NCI-H2107 (cell line): ENCODE measurements around the gene HMCN2.

Experiments
- DNase-seq: peaks from one replicate; lab custom pipeline; 2025; lab: John Stamatoyannopoulos, UW

HMCN2 gene

DNA sequence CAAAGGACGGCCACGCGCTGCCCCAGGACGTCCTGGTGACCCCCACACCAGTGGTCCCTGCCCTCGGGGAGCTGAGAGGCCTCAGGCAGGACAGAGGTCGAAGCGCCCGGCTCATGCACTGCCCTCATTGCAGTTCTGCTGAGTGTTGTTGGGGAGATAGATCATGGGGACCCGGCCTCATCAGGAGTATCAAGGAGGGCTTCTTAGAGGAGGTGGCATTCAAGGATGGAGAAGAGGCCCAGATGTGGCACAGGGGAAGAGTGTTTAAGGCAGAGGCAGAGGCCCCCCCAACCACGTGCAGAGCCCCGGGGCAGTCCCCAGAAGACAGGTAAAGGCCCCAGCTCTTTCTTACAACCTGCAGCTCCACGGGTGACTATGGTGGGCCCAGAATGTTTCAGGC, 205.4 kb downstream of the HMCN2 start:
- no peak for DNase-seq

DNA sequence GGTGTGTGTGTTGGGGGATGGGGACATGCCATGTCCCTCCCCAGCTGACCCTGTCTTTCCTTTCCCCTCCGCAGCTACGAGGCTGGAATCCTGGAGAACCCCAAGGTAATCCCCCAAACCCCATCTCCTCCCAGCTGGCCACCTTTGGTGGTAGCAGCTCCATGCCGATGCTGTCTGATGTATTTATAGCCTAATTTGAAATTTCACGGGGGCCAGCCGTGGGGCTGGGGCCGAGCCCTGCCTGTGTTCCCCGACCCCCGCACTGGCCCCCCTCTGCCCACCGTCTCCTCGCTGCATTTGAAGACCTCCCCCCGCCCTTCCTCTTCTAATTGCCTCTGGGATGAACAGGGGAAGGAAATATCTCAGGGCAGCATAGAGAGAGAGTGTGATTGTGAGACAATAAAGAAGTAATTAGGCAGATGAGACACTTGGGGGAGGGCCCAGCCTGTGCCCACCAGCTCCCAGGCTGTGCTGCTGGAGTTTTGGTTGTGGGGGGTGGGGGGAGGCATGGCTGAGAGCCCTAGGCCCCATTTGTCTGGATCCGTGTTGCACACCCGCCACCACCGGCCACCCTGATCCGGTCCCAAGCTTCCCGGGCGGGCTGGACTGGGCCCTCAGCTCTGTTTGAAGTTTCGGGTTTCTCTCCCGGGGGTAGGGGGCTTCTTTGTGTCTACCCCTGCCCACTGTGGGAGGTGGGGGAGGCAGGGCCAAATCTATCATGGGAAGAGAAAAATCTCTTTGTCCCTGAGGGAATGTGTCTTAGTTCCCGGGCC, 206.0 kb downstream of the HMCN2 start:
- DNase-seq, result no peak

DNA sequence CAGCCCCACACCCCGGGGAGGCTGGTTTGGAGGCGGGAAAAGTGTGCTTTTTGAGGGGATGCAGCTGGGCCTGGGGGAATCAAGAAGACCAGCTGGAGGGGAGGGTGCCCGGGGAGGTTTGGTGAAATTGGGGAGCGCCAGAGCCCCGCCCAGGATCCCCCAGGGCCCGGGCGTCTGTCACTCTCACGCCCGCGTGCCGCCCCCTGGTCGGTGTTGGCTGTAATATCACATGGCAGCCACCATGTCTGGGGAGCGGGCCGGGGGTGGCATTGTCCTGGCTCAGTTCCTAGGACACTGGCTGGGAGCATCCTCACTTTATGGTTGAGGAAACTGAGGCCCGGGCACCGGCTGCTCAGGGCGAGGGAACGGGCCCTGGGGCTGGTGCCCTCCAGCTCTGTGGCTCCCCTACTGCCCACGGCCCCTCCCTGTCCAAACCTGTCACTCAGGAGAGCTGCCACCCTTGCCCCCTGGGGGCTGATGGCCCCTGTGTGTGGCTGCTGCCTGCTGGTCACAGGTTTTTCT, 206.7 kb downstream of the HMCN2 start:
- no peak for DNase-seq

DNA sequence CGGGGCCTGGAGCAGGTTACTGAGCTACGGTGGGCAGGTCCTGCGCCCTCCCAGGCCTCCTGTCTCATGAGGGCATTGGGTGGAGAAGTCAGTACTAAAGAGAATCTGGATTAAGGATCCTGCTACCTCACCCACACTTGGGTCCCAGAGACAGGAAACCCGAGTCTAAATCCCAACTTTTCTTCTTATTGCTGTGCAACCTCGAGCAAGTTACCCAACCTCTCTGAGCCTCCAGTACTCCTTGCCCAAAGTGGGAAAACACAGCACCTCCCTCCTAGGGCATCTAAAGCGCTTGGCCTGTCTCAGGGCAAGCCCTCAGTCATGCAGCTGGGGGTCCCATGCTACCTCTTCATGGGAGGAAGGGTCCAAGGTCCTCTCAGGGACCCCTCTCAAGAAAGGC, 207.4 kb downstream of the HMCN2 start:
- DNase-seq, result no peak

DNA sequence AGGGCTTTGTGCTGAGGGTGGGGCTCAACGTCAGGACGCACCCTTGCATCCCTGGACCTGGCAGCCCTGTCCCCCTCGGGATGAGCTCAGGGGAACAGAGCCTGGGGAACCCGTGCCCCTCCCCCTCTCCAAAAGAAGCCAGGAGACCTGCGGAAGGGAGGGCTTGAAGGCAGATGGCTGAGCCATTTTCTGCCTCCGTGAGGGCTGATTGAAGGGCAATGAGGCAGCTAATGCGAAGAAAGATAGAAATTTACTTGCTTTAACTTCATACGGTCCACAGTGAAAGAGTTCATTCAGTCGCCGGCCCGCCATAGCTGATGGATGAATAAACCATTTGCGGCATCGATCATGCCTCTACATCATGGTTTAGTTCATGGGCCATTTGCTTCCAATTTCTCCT, 208.0 kb downstream of the HMCN2 start:
- no peak for DNase-seq

DNA sequence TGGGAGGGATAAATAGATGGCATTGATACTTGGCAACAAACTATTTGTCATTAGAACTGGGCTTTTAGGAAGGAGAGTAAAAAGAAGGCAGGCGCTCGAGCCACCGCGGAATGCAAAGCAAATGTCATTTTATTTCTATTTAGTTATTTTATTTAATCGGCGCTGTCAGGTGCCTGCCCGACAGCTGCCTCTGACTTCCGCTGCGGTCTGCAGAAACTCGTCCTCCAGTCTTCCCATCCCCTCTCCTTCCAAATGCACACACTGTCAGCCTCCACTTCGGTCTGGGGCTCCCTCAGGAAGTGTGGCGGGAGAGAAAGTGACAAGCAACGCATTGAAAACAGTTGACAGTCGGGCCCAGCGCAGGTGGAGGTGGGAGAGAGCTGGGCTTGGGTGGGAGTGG, 208.5 kb downstream of the HMCN2 start:
- DNase-seq, result no peak

DNA sequence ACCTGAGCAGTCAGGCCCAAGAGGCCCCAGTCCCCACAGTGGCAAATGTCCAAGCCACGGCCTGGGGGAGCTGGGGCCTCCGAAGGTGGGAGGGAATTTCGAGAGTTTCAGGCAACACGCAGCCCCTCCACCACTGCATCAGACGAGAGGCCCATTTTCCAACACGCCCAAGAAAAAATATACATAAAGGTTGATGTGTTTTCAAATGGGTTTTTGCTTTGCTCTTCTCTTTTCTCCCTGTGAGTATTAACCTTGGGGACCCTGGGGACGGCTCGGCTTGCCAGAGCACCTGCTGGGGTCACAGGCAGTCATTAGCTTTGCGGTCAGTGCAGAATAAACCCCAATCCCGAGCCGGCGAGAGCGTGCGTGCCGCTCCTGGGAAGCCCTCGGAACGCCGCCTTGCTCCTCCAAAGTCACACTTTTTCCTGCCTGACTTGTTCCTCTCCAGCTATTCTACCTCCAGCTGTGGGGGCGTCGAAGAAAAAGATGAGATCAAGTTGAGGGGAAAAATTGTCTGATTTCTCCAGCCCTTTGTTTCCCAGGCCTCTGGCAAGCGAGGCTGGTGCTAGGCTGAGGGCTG, 210.7 kb downstream of the HMCN2 start:
- no peak for DNase-seq

DNA sequence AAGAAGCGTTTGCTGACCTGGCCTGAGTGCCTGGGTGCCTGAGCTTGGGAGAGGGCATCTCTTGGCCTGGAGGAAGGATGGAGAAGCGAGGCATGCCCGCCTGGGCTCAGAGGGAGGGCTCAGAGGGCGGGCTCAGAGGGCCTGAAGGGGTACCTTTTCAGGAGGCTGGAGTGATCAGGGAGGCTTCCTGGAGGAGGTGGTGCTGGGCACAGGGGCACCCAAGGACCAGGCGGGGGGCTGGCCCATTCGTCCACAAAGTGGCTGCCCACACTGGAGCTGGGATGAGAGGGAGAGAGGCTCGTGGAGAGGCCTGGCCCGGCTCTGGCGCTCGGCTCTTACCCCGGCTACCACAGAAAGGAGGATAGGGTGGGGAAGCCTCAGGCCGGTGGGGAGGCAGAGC, 212.0 kb downstream of the HMCN2 start:
- no peak for DNase-seq

DNA sequence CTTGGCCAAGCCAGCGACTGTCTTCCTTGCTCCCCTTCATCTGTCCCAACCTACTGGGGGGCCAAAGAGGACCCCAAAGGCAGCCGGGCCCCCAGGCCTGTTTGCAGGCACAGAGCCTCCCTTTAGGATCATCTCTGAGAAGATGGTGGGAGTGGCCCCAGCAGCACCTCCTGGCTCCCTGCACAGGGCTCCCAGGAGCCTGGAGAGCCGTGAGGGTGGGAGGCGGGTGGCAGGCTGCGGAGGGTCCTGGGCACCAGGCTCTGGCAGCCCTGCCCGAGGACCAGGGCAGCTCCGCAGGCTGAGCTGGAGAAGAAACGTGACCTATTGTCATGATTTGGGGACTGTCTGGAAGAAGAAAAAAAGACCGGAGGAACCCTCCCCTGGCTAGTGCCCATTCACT, 212.6 kb downstream of the HMCN2 start:
- no peak for DNase-seq

DNA sequence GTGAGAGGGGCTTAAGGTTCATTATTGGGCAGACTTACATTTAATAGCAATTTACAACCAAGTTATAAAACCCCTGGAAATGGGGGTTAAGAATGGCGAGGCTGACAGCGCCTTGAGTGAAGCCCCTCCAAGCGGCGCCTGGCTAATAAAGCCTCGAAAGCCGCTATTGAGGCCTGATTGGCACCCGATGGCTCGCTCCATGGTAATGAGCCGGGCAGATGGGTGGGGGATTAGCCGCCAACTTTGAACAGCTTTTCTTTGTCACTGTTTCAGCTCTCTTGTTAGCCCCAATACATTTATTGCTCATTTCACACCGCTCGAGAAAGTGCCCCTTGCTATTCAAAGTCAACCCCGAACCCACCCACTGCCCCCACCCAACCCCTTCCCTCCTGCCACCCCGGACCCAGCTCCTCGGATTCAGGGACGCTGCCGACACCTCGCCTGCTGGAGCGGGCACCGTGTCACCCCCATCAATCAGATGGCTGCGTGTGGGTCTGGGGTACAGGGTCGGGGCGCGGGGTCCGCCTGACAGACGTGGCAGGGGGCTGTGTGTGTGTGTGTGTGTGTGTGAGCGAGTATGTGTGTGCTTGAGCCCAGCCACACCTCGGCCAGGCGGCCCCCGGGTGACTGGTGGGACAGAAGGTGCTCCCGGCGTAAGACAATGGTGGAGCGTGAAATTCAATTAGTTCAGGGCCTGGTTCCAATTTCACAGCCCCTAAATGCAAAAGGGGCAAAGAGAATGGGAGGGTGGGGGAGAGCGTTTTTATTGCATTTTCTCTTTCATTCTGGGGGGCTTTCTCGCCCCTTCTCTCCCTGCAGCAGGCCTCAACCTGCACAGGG, 213.4 kb downstream of the HMCN2 start:
- no peak for DNase-seq

DNA sequence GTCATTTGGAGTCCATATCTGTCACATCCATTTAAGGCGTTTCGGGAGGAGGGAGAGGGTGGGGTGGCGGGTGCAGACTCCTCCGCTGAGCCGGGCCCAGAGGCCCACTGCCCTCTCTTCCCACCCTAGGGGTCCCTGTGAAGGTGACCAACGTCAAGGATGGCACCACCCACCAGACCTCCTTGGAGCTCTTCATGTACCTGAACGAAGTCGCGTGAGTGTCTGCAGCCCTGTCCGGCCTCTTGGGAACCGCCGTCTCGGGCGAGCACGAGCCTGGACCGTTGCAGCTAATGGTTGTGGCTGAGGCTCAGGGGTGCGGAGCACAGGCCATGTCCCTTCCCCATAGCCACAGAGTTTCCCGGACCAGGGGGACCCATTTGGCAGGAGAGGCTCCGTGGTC, 214.0 kb downstream of the HMCN2 start:
- DNase-seq, result no peak

DNA sequence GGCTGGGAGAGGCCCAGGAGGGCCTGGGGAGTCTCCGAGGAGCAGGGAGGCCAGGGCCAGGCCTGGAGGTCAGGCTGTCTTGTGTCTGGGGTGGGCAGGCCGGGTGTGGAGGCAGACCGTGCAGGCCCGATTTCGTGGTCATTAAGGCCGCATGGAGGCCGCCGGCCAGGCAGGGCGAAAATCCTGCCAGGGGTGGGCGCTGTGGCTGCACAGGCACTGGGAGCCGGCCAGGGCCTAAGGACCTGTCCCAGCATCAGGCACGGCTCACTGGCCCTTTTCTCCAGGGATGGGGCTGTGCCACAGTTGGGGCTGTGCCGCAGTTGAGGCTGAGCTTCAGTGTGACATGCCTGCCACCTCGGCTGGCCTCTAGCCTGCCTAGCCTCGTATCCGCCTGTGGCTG, 215.1 kb downstream of the HMCN2 start:
- no peak for DNase-seq

DNA sequence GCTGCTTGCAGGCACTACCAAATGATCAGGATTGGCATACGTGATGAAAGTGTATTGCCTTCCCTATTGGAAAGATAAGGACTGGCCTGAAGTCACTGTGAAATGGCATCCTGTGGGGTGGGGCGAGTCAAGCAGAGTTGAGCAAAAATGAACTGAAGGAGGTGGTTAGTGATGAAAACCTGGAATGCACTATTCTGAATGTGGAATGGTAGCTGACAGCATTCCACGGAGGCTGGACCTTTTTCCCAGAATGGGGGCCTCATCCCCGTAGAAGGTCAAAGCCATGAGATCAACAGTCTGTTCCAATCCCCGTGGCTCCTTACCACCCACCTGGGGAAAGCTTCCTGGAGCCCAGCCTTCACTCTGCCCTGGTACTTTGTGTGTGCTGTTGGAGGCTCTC, 216.9 kb downstream of the HMCN2 start:
- DNase-seq, result no peak

DNA sequence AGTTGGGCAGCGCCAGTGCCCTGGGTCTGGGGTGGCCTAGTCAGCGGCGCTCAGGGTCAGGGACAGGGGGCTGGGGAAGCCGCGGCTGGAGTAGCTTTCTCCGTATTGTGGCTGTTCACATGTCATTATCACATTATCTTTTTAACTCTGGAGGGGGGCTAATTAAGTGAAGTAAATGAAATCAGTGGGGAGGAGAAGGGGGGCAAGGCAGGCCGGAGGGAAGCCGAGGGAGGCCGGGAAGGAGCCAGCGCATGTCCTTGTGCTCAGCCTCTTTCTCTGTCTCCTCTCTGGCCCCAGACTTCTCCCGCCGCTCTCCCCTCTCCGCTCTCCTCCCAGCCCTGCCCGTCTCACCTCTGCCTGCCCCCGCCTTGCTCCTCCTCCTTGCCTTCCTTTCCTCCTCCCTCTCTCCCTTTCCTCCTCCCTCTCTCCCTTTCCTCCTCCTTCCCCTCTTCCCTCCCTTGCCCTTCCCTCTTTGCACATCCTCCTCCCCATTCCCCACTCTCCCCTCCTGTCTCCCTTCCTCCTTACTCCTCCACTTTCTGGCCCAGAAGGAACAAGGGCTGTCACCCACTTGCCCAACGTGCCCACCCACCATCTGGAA, 217.9 kb downstream of the HMCN2 start:
- no peak for DNase-seq
